NT2/D1 (cell line): ENCODE data around the gene YY1.
"Not testable (repeated sequence)": the region's sequence is repeated elsewhere in the genome, so short reads cannot be mapped to it uniquely, and the experiment has no call there.

Experiments
- YY1 ChIP-seq: IDR thresholded peaks from 2 replicates; pipeline ENCODE4 v1.6.1; 2011; ENCODE audit not compliant: insufficient read length, insufficient read depth
- ZNF274 ChIP-seq: IDR thresholded peaks from 2 replicates; pipeline ENCODE4 v1.6.1; 2011; ENCODE audit warnings: mild to moderate bottlenecking, low read depth, low read length

DNA sequence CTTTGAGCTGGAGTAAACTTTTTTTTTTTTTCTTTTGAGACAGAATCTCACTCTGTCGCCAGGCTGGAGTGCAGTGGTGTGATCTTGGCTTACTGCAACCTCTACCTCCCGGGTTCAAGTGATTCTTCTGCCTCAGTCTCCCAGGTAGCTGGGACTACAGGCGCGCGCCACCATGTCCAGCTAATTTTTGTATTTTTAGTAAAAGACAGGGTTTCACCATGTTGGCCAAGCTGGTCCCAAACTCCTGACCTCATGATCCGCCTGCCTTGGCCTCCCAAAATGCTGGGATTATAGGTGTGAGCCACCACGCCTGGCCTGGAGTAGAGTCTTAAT lies 34.1 kb upstream of the YY1 start:
- not testable (repeated sequence) for TF ChIP-seq ZNF274, YY1
